Measurements from ENCODE around the gene STK35. TPM values are rescaled to one million over a fixed set of nuclear protein-coding genes. Genes with fewer than 3 reads are reported as not detected.

The STK35 gene
- total and polyA plus RNA-seq, 2 experiments from 2014 or later, result 6.9 to 19.7 TPM

- in situ Hi-C loops (cut with MboI), result no loop called here
- Histone ChIP-seq H3K79me2 (ENCODE audit: insufficient read depth) (no peaks in the 10 kb centered on the region), H3K27me3 (replicated peaks; ENCODE audit: insufficient read depth) (no peaks in the 10 kb centered on the region), H4K20me1 (ENCODE audit: insufficient read depth) (no peaks in the 10 kb centered on the region), H3F3A (ENCODE audit: insufficient read depth) (no peaks in the 10 kb centered on the region), H3K9me2 (ENCODE audit: insufficient read depth) (no peaks in the 10 kb centered on the region), H3K9ac (no peak overlapping the region), H2AFZ (no peak overlapping the region), H3K36me3 (ENCODE audit: low read depth) (no peaks in the 10 kb centered on the region), H3K9me3 (ENCODE audit: low read depth) (no peaks in the 10 kb centered on the region), H3K4me3 (no peak overlapping the region), H3K4me1 (ENCODE audit: insufficient read depth) (no peaks in the 10 kb centered on the region), H3K27ac (no peak overlapping the region), H3K4me2 (ENCODE audit: unreplicated experiment) (no peak overlapping the region)
- 84 to 87% methylated on average over 10 of the region's 10 CpGs for WGBS, 2 experiments (ENCODE audit: low coverage in 1 of 2, low lambda C conversion rate in 2 of 2, missing lambda C conversion rate in 2 of 2)
- no peak for DNase-seq
- no peak for TF ChIP-seq EZH2phosphoT487 (IDR thresholded peaks at IDR 0.05; ENCODE audit: insufficient read depth, low read depth)
- TF ChIP-seq EZH2 (IDR thresholded peaks at IDR 0.05; ENCODE audit: insufficient read depth, poor library complexity, severe bottlenecking), result no peak
Observed at GRCh38 chr20:2165871-2166270, 64.2 kb downstream of the STK35 start.

- H3K36me3 ChIP-seq (ENCODE audit: low read depth), result no peaks in the 10 kb centered on the region
- 0 out of 2 replicates have a peak, but pooled peaks cover 4% of the 10 kb centered on the region for H3K27me3 ChIP-seq (replicated peaks; ENCODE audit: insufficient read depth)
- H3K9me3 ChIP-seq (ENCODE audit: low read depth), result no peaks in the 10 kb centered on the region
- no peak overlapping the region for H3K4me2 ChIP-seq (ENCODE audit: unreplicated experiment)
- no peaks in the 10 kb centered on the region for H3K79me2 ChIP-seq (ENCODE audit: insufficient read depth)
- no peak overlapping the region for H3K4me3 ChIP-seq
- H3F3A ChIP-seq (ENCODE audit: insufficient read depth), result no peaks in the 10 kb centered on the region
- H3K4me1 ChIP-seq (ENCODE audit: insufficient read depth), result no peaks in the 10 kb centered on the region
- no peak for DNase-seq
- TF ChIP-seq EZH2phosphoT487 (IDR thresholded peaks at IDR 0.05; ENCODE audit: insufficient read depth, low read depth) (no peak), EZH2 (IDR thresholded peaks at IDR 0.05; ENCODE audit: insufficient read depth, poor library complexity, severe bottlenecking) (no peak)
- no peak overlapping the region for H3K9ac ChIP-seq
- H2AFZ ChIP-seq, result no peak overlapping the region
- in situ Hi-C loops (cut with MboI), result no loop called here
- WGBS, 2 experiments (ENCODE audit: low coverage in 1 of 2, low lambda C conversion rate in 2 of 2, missing lambda C conversion rate in 2 of 2), result 45 to 48% methylated on average over 5 of the region's 5 CpGs
- H3K27ac ChIP-seq, result no peak overlapping the region
- H3K9me2 ChIP-seq (ENCODE audit: insufficient read depth), result no peaks in the 10 kb centered on the region
- H4K20me1 ChIP-seq (ENCODE audit: insufficient read depth), result no peaks in the 10 kb centered on the region
Observed at GRCh38 chr20:2167112-2167511, 65.5 kb downstream of the STK35 start.

DNA sequence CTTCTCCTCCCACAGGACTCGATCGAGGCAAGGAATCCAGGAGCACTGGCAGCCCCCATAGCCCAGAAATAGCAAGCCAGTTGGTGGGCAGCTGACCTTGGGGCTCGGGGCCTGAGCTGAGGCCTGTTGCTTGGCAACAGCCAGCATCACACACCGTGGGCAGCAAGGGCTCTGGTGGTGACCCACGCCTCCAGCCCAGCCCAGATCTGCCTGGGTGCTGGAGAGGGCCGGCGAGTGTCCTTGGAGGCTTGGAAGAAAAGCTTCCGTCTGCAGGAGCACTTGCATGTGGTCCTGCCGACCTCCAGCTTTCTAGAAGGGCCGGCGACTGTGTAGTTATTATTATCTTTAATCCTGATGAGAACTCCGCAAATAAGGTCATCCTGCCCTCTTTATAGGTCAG is 67.3 kb downstream of the STK35 start:
- no peak for DNase-seq
- no peak overlapping the region for H3K27ac ChIP-seq
- WGBS, 2 experiments (ENCODE audit: low coverage in 1 of 2, low lambda C conversion rate in 2 of 2, missing lambda C conversion rate in 2 of 2), result 57 to 67% methylated on average over 11 to 12 of the region's 12 CpGs
- no peak overlapping the region for H3K4me2 ChIP-seq (ENCODE audit: unreplicated experiment)
- H3K36me3 ChIP-seq (ENCODE audit: low read depth), result no peaks in the 10 kb centered on the region
- H3K79me2 ChIP-seq (ENCODE audit: insufficient read depth), result no peaks in the 10 kb centered on the region
- peaks cover 10% of the 10 kb centered on the region; the same call in 1 of the 2 replicates for H3K27me3 ChIP-seq (replicated peaks; ENCODE audit: insufficient read depth)
- no peaks in the 10 kb centered on the region for H3K4me1 ChIP-seq (ENCODE audit: insufficient read depth)
- TF ChIP-seq EZH2 (IDR thresholded peaks at IDR 0.05; ENCODE audit: insufficient read depth, poor library complexity, severe bottlenecking), result no peak
- no peak for TF ChIP-seq EZH2phosphoT487 (IDR thresholded peaks at IDR 0.05; ENCODE audit: insufficient read depth, low read depth)
- H3K9me3 ChIP-seq (ENCODE audit: low read depth), result no peaks in the 10 kb centered on the region
- no peak overlapping the region for H3K9ac ChIP-seq
- H3K9me2 ChIP-seq (ENCODE audit: insufficient read depth), result no peaks in the 10 kb centered on the region
- in situ Hi-C loops (cut with MboI), result no loop called here
- H3K4me3 ChIP-seq, result no peak overlapping the region
- H2AFZ ChIP-seq, result no peak overlapping the region
- no peaks in the 10 kb centered on the region for H4K20me1 ChIP-seq (ENCODE audit: insufficient read depth)
- no peaks in the 10 kb centered on the region for H3F3A ChIP-seq (ENCODE audit: insufficient read depth)

DNA sequence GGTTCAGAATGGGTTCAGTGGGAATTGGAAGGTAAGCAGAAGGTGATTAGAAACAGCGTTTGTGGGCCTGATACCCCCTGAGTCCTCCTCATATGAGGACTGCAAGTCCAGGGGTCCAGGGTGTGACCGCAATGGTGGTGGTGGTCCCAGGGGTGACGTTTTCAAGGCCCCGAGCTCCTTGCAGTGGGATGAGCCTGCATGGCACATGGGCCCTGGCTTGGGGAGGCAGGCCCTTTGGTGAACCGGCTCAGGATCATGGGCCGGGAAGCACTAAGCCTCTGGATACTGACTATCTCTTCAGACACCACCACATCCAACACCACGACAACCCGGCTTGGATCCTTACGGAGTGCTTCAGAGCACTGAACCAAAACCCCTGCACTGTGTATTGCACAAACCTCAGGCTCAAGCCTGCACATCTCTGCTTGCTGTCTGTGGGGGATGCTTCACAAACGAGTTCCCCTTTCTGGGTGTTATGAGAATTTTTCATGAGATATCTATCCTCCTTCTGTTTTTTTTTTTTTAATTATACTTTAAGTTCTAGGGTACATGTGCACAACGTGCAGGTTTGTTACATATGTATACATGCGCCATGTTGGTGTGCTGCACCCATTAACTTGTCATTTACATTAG is 67.9 kb downstream of the STK35 start:
- TF ChIP-seq EZH2phosphoT487 (IDR thresholded peaks at IDR 0.05; ENCODE audit: insufficient read depth, low read depth) (no peak), EZH2 (IDR thresholded peaks at IDR 0.05; ENCODE audit: insufficient read depth, poor library complexity, severe bottlenecking) (no peak)
- 75 to 77% methylated on average over 12 of the region's 12 CpGs for WGBS, 2 experiments (ENCODE audit: low coverage in 1 of 2, low lambda C conversion rate in 2 of 2, missing lambda C conversion rate in 2 of 2)
- in situ Hi-C loops (cut with MboI), result loop anchor here (10.0 kb wide), 1 partner anchor 195 kb away; no protein-coding TSS in a partner anchor
- H3K9ac ChIP-seq, result no peak overlapping the region
- no peaks in the 10 kb centered on the region for H3K9me2 ChIP-seq (ENCODE audit: insufficient read depth)
- H3K9me3 ChIP-seq (ENCODE audit: low read depth), result no peaks in the 10 kb centered on the region
- no peaks in the 10 kb centered on the region for H3K79me2 ChIP-seq (ENCODE audit: insufficient read depth)
- no peaks in the 10 kb centered on the region for H3K4me1 ChIP-seq (ENCODE audit: insufficient read depth)
- H4K20me1 ChIP-seq (ENCODE audit: insufficient read depth), result no peaks in the 10 kb centered on the region
- no peak overlapping the region for H2AFZ ChIP-seq
- no peaks in the 10 kb centered on the region for H3F3A ChIP-seq (ENCODE audit: insufficient read depth)
- no peak overlapping the region for H3K27ac ChIP-seq
- no peak for DNase-seq
- H3K4me3 ChIP-seq, result no peak overlapping the region
- peaks cover 14% of the 10 kb centered on the region for H3K27me3 ChIP-seq (replicated peaks; ENCODE audit: insufficient read depth)
- H3K4me2 ChIP-seq (ENCODE audit: unreplicated experiment), result no peak overlapping the region
- no peaks in the 10 kb centered on the region for H3K36me3 ChIP-seq (ENCODE audit: low read depth)
